ENCODE measurements around the gene TMEM61.

The TMEM61 gene

GRCh38 chr1:54965624-54966340, 14.6 kb upstream of the TMEM61 start:
- H3K4me2 ChIP-seq, result no peak overlapping the region

GRCh38 chr1:54967372-54967771, 13.1 kb upstream of the TMEM61 start:
- H3K4me3 ChIP-seq (IDR thresholded peaks at IDR 0.05; ENCODE audit: insufficient read depth, low read depth, low read length), result no peak overlapping the region
- no peaks in the 10 kb centered on the region for H3K27me3 ChIP-seq (ENCODE audit: insufficient read depth, low read depth)
- H3K36me3 ChIP-seq (ENCODE audit: insufficient read depth), result no peaks in the 10 kb centered on the region
- no peak overlapping the region for H3K9ac ChIP-seq
- H3K4me1 ChIP-seq (ENCODE audit: low read depth, poor library complexity, severe bottlenecking), result no peaks in the 10 kb centered on the region
- no peak overlapping the region for H3K4me2 ChIP-seq
- H3K27ac ChIP-seq, result no peak overlapping the region
- TF ChIP-seq CTCF (conservative IDR thresholded peaks at IDR 0.05; ENCODE audit: low read depth, low read length), result no peak
- H3K79me2 ChIP-seq (ENCODE audit: insufficient read depth, low read depth), result no peaks in the 10 kb centered on the region
- no peak overlapping the region for H2AFZ ChIP-seq (ENCODE audit: low read depth)
- H4K20me1 ChIP-seq (ENCODE audit: insufficient read depth), result no peaks in the 10 kb centered on the region

More at GRCh38 chr1:54965624-54966340, 14.6 kb upstream of the TMEM61 start:
- Histone ChIP-seq H3K36me3 (ENCODE audit: insufficient read depth) (no peaks in the 10 kb centered on the region), H3K27me3 (ENCODE audit: insufficient read depth, low read depth) (no peaks in the 10 kb centered on the region), H4K20me1 (ENCODE audit: insufficient read depth) (no peaks in the 10 kb centered on the region), H3K4me3 (IDR thresholded peaks at IDR 0.05; ENCODE audit: insufficient read depth, low read depth, low read length) (no peak overlapping the region), H3K27ac (no peak overlapping the region), H3K79me2 (ENCODE audit: insufficient read depth, low read depth) (no peaks in the 10 kb centered on the region), H3K4me1 (ENCODE audit: low read depth, poor library complexity, severe bottlenecking) (no peaks in the 10 kb centered on the region), H2AFZ (ENCODE audit: low read depth) (no peak overlapping the region), H3K9ac (no peak overlapping the region)
- no peak for TF ChIP-seq CTCF (conservative IDR thresholded peaks at IDR 0.05; ENCODE audit: low read depth, low read length)

GRCh38 chr1:54968551-54968950, 11.9 kb upstream of the TMEM61 start:
- no peaks in the 10 kb centered on the region for H3K79me2 ChIP-seq (ENCODE audit: insufficient read depth, low read depth)
- H3K9ac ChIP-seq, result no peak overlapping the region
- H2AFZ ChIP-seq (ENCODE audit: low read depth), result no peak overlapping the region
- no peaks in the 10 kb centered on the region for H3K27me3 ChIP-seq (ENCODE audit: insufficient read depth, low read depth)
- no peaks in the 10 kb centered on the region for H4K20me1 ChIP-seq (ENCODE audit: insufficient read depth)
- TF ChIP-seq CTCF (conservative IDR thresholded peaks at IDR 0.05; ENCODE audit: low read depth, low read length), result no peak
- no peak overlapping the region for H3K4me2 ChIP-seq
- H3K27ac ChIP-seq, result no peak overlapping the region
- H3K36me3 ChIP-seq (ENCODE audit: insufficient read depth), result no peaks in the 10 kb centered on the region
- H3K4me1 ChIP-seq (ENCODE audit: low read depth, poor library complexity, severe bottlenecking), result no peaks in the 10 kb centered on the region
- no peak overlapping the region for H3K4me3 ChIP-seq (IDR thresholded peaks at IDR 0.05; ENCODE audit: insufficient read depth, low read depth, low read length)

- TF ChIP-seq CTCF (conservative IDR thresholded peaks at IDR 0.05; ENCODE audit: low read depth, low read length), result no peak
- no peak overlapping the region for H2AFZ ChIP-seq (ENCODE audit: low read depth)
- no peaks in the 10 kb centered on the region for H3K4me1 ChIP-seq (ENCODE audit: low read depth, poor library complexity, severe bottlenecking)
- H4K20me1 ChIP-seq (ENCODE audit: insufficient read depth), result no peaks in the 10 kb centered on the region
- H3K27me3 ChIP-seq (ENCODE audit: insufficient read depth, low read depth), result no peaks in the 10 kb centered on the region
- no peak overlapping the region for H3K9ac ChIP-seq
- H3K79me2 ChIP-seq (ENCODE audit: insufficient read depth, low read depth), result no peaks in the 10 kb centered on the region
- H3K27ac ChIP-seq, result no peak overlapping the region
- H3K4me2 ChIP-seq, result no peak overlapping the region
- H3K36me3 ChIP-seq (ENCODE audit: insufficient read depth), result no peaks in the 10 kb centered on the region
- no peak overlapping the region for H3K4me3 ChIP-seq (IDR thresholded peaks at IDR 0.05; ENCODE audit: insufficient read depth, low read depth, low read length)
Observed at GRCh38 chr1:54969879-54970278, 10.5 kb upstream of the TMEM61 start.
